Measurements from ENCODE around the gene CD7. TPM values are rescaled to one million over a fixed set of nuclear protein-coding genes. Genes with fewer than 3 reads are reported as not detected.

Gene CD7
- total and polyA plus RNA-seq, 9 of the 15 experiments (the other 6 are each of a cell fraction or from before 2014, with no cell fraction given), result 0.21 to 0.35 TPM; not detected in 7

DNA sequence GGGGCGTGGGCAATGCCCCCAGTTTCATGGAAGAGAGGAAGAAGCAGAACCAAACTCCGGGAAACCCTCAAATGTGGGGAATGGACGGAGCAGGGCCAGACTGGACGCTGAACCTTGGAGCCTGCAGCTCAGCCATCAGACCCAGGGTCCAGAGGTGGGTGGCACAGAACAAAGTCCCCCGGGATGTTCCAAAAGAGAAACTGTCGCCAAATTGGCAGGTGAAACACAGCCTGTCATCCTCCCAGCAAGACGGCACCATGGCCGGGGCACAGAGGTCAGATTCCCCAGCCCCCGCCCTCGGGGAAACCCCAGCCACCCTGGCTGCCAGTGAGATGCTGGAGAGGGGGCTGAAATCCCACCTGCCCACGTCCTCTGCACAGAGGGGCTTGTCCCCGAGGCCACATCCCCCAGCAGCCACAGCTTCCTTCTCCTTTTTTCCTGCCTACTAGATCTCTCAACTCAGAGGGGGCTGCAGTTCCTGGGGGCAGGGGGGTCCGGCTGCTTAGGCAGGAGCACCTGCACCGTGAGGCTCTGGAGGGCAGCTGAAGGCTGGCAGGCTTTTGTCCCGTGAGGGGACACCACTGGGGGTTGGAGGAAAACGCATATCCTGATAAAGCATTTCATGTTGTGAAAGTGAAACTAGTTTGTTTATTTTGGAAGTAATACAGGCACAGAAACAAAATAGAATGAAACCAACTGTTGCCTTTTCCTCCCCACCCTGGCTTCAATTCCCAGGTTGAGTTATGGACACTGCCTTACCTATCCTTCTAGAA is 17.4 kb upstream of the CD7 start (continued):
- TF ChIP-seq NEUROD1 (IDR thresholded peaks at IDR 0.05; ENCODE audit: borderline replicate concordance, low read depth, low read length, partially characterized antibody) (no peak), CCNT2 (IDR thresholded peaks at IDR 0.05; ENCODE audit: borderline replicate concordance, extremely low read depth, insufficient read length, low read depth, low read length) (no peak), NBN (IDR thresholded peaks at IDR 0.05; ENCODE audit: low read depth) (no peak), ZNF354B (CRISPR knock-in tag; IDR thresholded peaks at IDR 0.05) (no peak), SRSF3 (IDR thresholded peaks at IDR 0.05; ENCODE audit: insufficient read depth, low read length) (no peak), RBFOX2 (IDR thresholded peaks at IDR 0.05; ENCODE audit: low read depth, low read length) (no peak), SRSF9 (IDR thresholded peaks at IDR 0.05; ENCODE audit: borderline replicate concordance, low read depth, low read length) (no peak)
- TF ChIP-seq, protein P1, sequence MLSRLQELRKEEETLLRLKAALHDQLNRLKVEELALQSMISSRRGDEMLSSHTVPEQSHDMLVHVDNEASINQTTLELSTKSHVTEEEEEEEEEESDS (CRISPR knock-in tag; IDR thresholded peaks at IDR 0.05), result no peak

DNA sequence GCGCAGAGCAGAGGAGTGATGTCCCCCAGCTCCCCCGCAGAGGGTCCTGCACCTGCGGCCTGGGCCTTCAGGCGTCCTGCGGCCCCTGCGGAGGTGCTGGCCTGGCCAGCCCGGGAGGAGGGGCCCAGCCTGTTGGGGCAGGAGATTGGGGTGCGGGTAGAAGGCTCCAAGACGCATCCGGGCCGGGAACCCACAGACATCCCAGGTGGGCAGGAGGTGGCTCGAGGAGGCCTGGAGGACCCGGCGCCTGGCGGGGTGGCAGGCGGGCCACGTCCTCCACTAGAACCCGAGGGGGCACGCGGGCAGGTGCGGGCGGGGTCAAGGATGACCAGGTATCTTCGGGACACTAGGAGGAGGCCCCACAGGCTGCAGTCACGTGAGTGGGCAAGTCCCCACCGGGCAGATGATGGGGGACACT is 16.8 kb upstream of the CD7 start:
- H3K4me2 ChIP-seq (ENCODE audit: insufficient read depth, low read length), result 0 out of 2 replicates have a peak overlapping the region, but pooled peaks have one; percentile 71
- ATAC-seq, result no peak
- no TSS peak for BruUV-seq (replicated peaks)
- H3K27ac ChIP-seq (ENCODE audit: extremely low read depth, low read depth, low read length), result no peak overlapping the region
- in situ Hi-C loops (cut with MboI) (no loop called here), intact Hi-C loops (cut with micrococcal nuclease) (no loop called here)
- no peak for FAIRE-seq
- H3K79me2 ChIP-seq (ENCODE audit: control insufficient read depth, insufficient read depth, low read length), result peaks cover 11% of the 10 kb centered on the region; the same call in 2 of the 3 replicates
- H2AFZ ChIP-seq (ENCODE audit: low read depth, low read length), result no peak overlapping the region
- H4K20me1 ChIP-seq (replicated peaks; ENCODE audit: control insufficient read depth, insufficient read depth, low read length), result no peaks in the 10 kb centered on the region
- peak overlapping the region in 1 of 2 experiments; percentile 88; a peak in 2 of 4 replicates for H3K9ac ChIP-seq (ENCODE audit: insufficient read depth in 1 of 2, low read depth in 2 of 2, low read length in 2 of 2)
- no peak for TF ChIP-seq ZNF561 (CRISPR knock-in tag; conservative IDR thresholded peaks at IDR 0.05)
- TF ChIP-seq, protein P2, sequence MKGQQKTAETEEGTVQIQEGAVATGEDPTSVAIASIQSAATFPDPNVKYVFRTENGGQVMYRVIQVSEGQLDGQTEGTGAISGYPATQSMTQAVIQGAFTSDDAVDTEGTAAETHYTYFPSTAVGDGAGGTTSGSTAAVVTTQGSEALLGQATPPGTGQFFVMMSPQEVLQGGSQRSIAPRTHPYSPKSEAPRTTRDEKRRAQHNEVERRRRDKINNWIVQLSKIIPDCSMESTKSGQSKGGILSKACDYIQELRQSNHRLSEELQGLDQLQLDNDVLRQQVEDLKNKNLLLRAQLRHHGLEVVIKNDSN (CRISPR knock-in tag; IDR thresholded peaks at IDR 0.05), result no peak
- TF ChIP-seq MTA2 (IDR thresholded peaks at IDR 0.05; ENCODE audit: low read depth), result no peak
- TF ChIP-seq ELF2 (CRISPR knock-in tag; IDR thresholded peaks at IDR 0.05), result no peak
- peak; percentile 30 for TF ChIP-seq PCBP1 (IDR thresholded peaks at IDR 0.05; ENCODE audit: low read depth, low read length, poor library complexity, severe bottlenecking)
- TF ChIP-seq PML (IDR thresholded peaks at IDR 0.05; ENCODE audit: low read length), result no peak
- DNase-seq (ENCODE audit: extremely low read depth in 1 of 4, low spot score in 3 of 4), result no peak
- H3K4me1 ChIP-seq (replicated peaks in 1 of 2; ENCODE audit: control insufficient read depth in 2 of 2, insufficient read depth in 2 of 2, low read length in 2 of 2), result peaks cover 44 to 95% of the 10 kb centered on the region in 2 experiments
- H3K4me3 ChIP-seq, result no peak overlapping the region
- H3K9me1 ChIP-seq (ENCODE audit: control insufficient read depth, insufficient read depth, low read length), result no peaks in the 10 kb centered on the region
- no peaks in the 10 kb centered on the region for H3K9me3 ChIP-seq (replicated peaks; ENCODE audit: control insufficient read depth, insufficient read depth, low read depth, low read length)
- H3K27me3 ChIP-seq (ENCODE audit: control insufficient read depth in 2 of 2, insufficient read depth in 2 of 2, low read length in 2 of 2), result no peaks in the 10 kb centered on the region
- ChIA-PET CTCF (ENCODE audit: low intra/inter-chr PET ratio) (no interaction called here), POLR2A (interaction anchor here (0.6 to 1.6 kb wide), 3 partner anchors 10 to 373 kb away, joined by 3 to 5 read pairs (median 4); partner anchors contain the start of gene NOTUM)
- no peaks in the 10 kb centered on the region for H3K36me3 ChIP-seq (ENCODE audit: control insufficient read depth, insufficient read depth, low read length)
- WGBS (ENCODE audit: insufficient coverage, low coverage, missing lambda C conversion rate), result 100% methylated on average over 11 of the region's 25 CpGs

All from K562 (cell line).